Neural crest cell (in vitro differentiated cells): ENCODE measurements around the gene SDF2. TPM values are rescaled to one million over a fixed set of nuclear protein-coding genes. Genes with fewer than 3 reads are reported as not detected.

Experiments used
- DNase-seq: peaks from one replicate; pipeline ENCODE4 v3.0.0; 2021; ENCODE audit warnings: low read depth, mixed read lengths, low spot score
- H3K27ac Mint-ChIP-seq: one replicate; pipeline ENCODE4 v1.8.0; 2021; ENCODE audit warnings: mild to moderate bottlenecking, mixed read lengths; ENCODE audit not compliant: unreplicated experiment
- H3K27me3 Mint-ChIP-seq: 2 replicates; pipeline ENCODE4 v1.8.0; 2021; ENCODE audit warnings: low read depth, mild to moderate bottlenecking, mixed read lengths
- H3K36me3 Mint-ChIP-seq: 2 replicates; pipeline ENCODE4 v1.8.0; 2021; ENCODE audit warnings: low read depth, mild to moderate bottlenecking, mixed read lengths
- H3K4me1 Mint-ChIP-seq: 2 replicates; pipeline ENCODE4 v1.8.0; 2021; ENCODE audit warnings: mixed read lengths
- H3K4me3 Mint-ChIP-seq: one replicate; pipeline ENCODE4 v1.8.0; 2021; ENCODE audit warnings: mild to moderate bottlenecking, mixed read lengths
- H3K9me3 Mint-ChIP-seq: 2 replicates; pipeline ENCODE4 v1.8.0; 2021; ENCODE audit warnings: mixed read lengths
- CTCF ChIP-seq: fragments of 200-600 bp; sonication (generic); conservative IDR thresholded peaks from 2 replicates; pipeline ENCODE4 v1.5.0; 2021; ENCODE audit warnings: antibody characterized with exemption, mild to moderate bottlenecking
- total RNA-seq: library from RNA; stranded (reverse); gene quantifications from 2 replicates; pipeline ENCODE4 v1.2.1, GENCODE V29; 2021

The SDF2 gene
- total RNA-seq, 1 donor from 2014 or later: 48.2 TPM

- Mint-ChIP-seq H3K4me3 (no peak overlapping the region), H3K36me3 (peaks cover 13% of the 10 kb centered on the region), H3K9me3 (no peaks in the 10 kb centered on the region), H3K27ac (no peak overlapping the region), H3K4me1 (no peaks in the 10 kb centered on the region), H3K27me3 (no peaks in the 10 kb centered on the region)
- no peak for TF ChIP-seq CTCF
- no peak for DNase-seq
Observed at GRCh38 chr17:28675980-28676379, 14.3 kb upstream of the SDF2 start.

- H3K36me3 Mint-ChIP-seq: peaks cover 13% of the 10 kb centered on the region
- H3K9me3 Mint-ChIP-seq: no peaks in the 10 kb centered on the region
- TF ChIP-seq CTCF: no peak
- H3K4me1 Mint-ChIP-seq: no peaks in the 10 kb centered on the region
- no peak overlapping the region for H3K27ac Mint-ChIP-seq
- H3K27me3 Mint-ChIP-seq: no peaks in the 10 kb centered on the region
- no peak overlapping the region for H3K4me3 Mint-ChIP-seq
- no peak for DNase-seq
Observed at GRCh38 chr17:28675490-28675889, 13.8 kb upstream of the SDF2 start.

GRCh38 chr17:28669918-28670317 is 8.2 kb upstream of the SDF2 start:
- no peaks in the 10 kb centered on the region for H3K9me3 Mint-ChIP-seq
- no peak overlapping the region for H3K27ac Mint-ChIP-seq
- H3K4me1 Mint-ChIP-seq: peaks cover 17% of the 10 kb centered on the region
- H3K4me3 Mint-ChIP-seq: no peak overlapping the region
- no peak for TF ChIP-seq CTCF
- DNase-seq: no peak
- no peaks in the 10 kb centered on the region for H3K27me3 Mint-ChIP-seq
- peaks cover 15% of the 10 kb centered on the region for H3K36me3 Mint-ChIP-seq

- no peaks in the 10 kb centered on the region for H3K9me3 Mint-ChIP-seq
- H3K4me1 Mint-ChIP-seq: peaks cover 35% of the 10 kb centered on the region
- H3K27ac Mint-ChIP-seq: no peak overlapping the region
- peaks cover 12% of the 10 kb centered on the region for H3K36me3 Mint-ChIP-seq
- no peaks in the 10 kb centered on the region for H3K27me3 Mint-ChIP-seq
- DNase-seq: no peak
- TF ChIP-seq CTCF: no peak
- peak overlapping the region; percentile 44 for H3K4me3 Mint-ChIP-seq
Observed at GRCh38 chr17:28667870-28668269, 6.2 kb upstream of the SDF2 start.

- no peak for TF ChIP-seq CTCF
- Mint-ChIP-seq H3K27me3 (no peaks in the 10 kb centered on the region), H3K9me3 (no peaks in the 10 kb centered on the region), H3K27ac (peak overlapping the region; percentile 90), H3K4me3 (peak overlapping the region; percentile 42), H3K36me3 (peaks cover 11% of the 10 kb centered on the region), H3K4me1 (peaks cover 47% of the 10 kb centered on the region)
- DNase-seq: no peak
Observed at GRCh38 chr17:28665994-28666393, 4.3 kb upstream of the SDF2 start.

GRCh38 chr17:28663723-28664122 is 2.0 kb upstream of the SDF2 start:
- no peak for DNase-seq
- Mint-ChIP-seq H3K4me3 (peak overlapping the region; percentile 99), H3K9me3 (no peaks in the 10 kb centered on the region), H3K27me3 (no peaks in the 10 kb centered on the region), H3K4me1 (peaks cover 55% of the 10 kb centered on the region), H3K36me3 (peaks cover 22% of the 10 kb centered on the region), H3K27ac (peak overlapping the region; percentile 85)
- no peak for TF ChIP-seq CTCF
